HG03045 (cell line): ENCODE results near the gene DENND1A.
"Not testable (repeated sequence)": the region's sequence is repeated elsewhere in the genome, so short reads cannot be mapped to it uniquely, and the experiment has no call there.

Source experiments
- ATAC-seq: cut with Tn5 transposase; IDR thresholded peaks from one replicate; pipeline ENCODE4 v1.9.1; 2021; ENCODE audit warnings: mild to moderate bottlenecking, moderate library complexity; ENCODE audit not compliant: unreplicated experiment

Gene DENND1A

GRCh38 chr9:123923377-123923776, 6.5 kb downstream of the DENND1A start:
- no peak for ATAC-seq

DNA sequence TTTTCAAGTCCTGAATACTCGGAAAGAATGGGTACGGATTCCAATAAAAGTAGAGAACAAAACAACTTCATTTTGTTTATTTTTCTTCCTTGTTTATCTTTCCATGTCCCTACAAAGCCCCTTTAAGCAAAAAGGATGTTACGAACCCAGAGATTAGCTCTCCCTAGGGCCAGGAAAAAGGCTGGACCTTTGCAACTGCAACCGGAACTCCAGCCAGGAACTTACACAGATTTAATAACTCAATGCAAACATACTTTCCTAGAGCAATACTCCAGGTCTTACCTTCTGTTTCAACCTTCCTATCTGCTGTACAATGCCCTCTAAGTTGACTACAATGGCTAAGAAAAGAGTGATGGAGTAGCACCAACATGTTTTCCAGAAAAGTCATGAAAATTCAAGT, 7.0 kb downstream of the DENND1A start:
- ATAC-seq = no peak

DNA sequence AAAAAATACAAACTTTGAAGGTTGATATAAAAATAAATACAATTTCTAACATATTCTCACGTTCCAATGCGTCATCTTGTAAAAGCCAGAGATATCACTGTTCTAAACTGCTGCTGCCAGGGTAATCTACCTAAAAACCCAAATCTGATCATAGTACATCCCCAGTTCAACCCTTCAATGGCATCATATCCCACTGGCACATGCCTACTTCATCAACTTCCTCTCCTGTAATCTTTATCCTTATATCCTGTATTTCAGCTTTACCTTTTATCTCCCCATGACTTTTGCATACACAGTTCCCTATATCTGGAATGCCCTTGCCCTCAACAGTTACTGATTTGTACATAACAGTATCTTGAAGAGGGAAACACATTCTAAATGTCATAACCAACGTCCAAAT, 7.5 kb downstream of the DENND1A start:
- ATAC-seq = no peak

GRCh38 chr9:123914517-123915196, 15.3 kb downstream of the DENND1A start:
- no peak for ATAC-seq

- ATAC-seq = no peak
Measured at GRCh38 chr9:123912167-123912897, 17.6 kb downstream of the DENND1A start.

DNA sequence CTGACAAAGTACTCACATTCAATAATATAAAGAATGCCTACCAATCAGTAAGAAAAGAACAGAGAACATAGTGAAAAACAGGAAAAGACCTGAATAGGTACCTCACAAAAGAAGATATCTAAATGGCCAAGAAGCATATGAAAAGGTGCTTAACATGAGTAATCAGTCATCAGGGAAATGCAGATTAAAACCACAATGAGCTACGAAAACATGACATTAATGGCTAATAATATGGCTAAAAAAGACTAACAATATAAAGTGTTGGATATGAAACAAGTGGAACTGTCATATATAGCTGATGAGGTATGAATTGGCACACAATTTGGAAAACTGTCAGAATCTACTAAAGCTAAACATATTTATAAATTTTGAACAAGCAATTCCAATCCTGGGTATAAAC, 18.9 kb downstream of the DENND1A start:
- no peak for ATAC-seq

GRCh38 chr9:123909192-123909591, 20.7 kb downstream of the DENND1A start:
- not testable (repeated sequence) for ATAC-seq

GRCh38 chr9:123903550-123903949, 26.4 kb downstream of the DENND1A start:
- not testable (repeated sequence) for ATAC-seq

GRCh38 chr9:123894822-123895221, 35.1 kb downstream of the DENND1A start:
- no peak for ATAC-seq

- ATAC-seq = no peak
Measured at GRCh38 chr9:123893831-123894460, 36.0 kb downstream of the DENND1A start.

- ATAC-seq = no peak
Measured at GRCh38 chr9:123893115-123893514, 36.8 kb downstream of the DENND1A start.

DNA sequence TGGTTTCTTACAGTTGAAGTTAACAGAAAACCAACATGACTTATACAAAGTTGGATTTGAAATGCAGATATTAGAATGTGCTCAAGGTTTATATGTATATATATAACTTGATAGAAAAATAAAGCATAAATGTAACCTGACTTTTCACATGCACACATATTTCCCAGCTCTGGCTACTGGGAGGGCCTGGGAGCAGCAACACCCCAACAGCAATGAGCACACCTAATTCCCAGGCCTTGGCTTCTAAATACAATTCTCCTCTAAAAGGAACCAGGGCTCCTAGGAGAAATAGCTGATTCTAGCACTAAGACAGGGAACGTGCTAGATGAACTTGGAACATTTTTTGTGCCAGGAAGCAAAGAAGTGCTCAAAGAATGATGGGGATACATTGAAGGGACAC, 42.1 kb downstream of the DENND1A start:
- ATAC-seq = no peak

DNA sequence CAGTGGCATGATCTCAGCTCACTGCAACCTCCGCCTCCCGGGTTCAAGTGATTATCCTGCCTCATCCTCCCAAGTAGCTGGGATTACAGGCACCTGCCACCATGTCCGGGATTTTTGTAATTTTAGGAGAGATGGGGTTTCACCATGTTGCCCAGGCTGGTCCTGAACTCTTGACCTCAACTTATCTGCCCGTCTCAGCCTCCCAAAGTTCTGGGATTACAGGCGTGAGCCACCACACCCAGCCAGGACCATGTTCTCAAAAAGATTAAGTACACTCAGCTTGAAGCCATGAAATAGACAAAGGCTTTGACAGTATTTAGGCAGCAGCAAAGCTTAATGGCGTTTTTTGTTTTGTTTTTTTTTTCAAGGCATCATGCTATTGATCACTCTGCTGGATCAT, 44.1 kb downstream of the DENND1A start:
- ATAC-seq = not testable (repeated sequence)

DNA sequence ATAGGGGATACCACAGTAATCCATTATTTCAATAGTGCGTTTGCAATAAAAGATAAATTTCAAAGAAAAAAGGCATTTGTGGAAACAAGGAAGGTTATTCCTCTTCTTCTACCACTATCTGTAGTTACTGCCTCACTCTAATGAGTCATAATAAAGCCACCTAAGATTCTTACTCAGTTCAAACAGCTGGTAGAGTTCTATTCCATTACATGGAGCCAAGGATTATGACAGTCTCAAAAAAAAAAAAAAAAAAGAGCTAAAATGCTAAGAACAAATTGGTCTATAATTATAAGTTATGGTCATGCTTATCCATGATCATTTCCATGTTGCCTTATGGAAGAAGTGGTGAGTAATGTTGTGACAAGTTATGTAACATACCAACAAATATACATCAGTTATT, 46.3 kb downstream of the DENND1A start:
- no peak for ATAC-seq

DNA sequence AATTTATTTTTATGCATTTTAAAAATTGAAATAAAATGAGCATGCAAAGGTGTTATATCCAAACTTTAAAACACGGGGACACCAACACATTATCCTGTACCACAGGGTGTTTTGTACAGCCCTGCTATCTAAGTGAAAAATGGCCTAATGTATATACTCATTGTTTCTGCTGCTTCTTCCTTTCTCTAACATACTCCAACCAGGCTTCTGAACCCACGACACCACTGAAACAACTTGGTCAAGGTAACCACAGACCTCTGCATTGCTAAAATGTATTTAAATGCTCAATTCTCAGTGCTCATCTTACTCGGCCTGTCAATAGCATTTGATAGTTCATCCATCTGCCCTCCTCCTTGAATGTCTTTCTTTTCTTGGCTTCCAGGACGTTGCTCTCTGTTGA, 48.3 kb downstream of the DENND1A start:
- ATAC-seq = no peak

GRCh38 chr9:123880420-123880819, 49.5 kb downstream of the DENND1A start:
- ATAC-seq = no peak

DNA sequence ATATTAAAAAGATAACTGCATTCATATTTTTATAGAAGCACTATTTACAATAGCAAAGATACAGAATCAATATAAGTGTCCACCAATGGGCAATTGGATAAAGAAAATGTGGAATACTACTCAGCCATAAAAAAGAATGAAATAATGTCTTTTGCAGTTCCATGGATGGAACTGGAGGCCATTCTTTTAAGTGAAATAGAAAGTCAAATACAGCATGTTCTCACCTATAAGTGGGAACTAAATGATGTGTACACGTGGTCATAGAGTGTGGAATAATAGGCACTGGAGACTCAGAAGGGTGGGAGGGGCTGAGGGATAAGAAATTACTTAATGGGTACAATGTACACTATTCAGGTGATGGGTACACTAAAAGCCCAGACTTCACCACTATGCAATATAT, 53.2 kb downstream of the DENND1A start:
- ATAC-seq = no peak

GRCh38 chr9:123872710-123873109, 57.2 kb downstream of the DENND1A start:
- no peak for ATAC-seq

GRCh38 chr9:123871781-123872180, 58.1 kb downstream of the DENND1A start:
- ATAC-seq = no peak

DNA sequence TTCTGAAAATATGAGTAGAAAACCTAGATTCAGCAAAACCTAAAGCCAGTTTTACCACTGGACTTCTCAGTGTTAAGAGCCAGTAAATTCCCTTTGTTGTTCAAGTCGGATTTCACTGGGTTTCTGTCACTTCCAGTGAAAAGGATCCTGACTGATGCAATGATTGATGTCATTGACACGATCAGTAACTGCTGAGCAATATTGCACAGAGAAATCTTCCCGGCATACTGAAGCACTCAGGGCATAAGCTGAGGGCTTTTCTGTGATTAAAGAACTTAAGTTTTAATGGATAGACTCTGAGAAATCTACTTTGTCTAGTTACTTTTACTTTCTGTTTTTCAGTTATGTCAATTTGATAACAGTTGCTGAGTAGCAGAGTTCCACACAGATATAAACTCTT, 61.9 kb downstream of the DENND1A start:
- ATAC-seq = no peak

GRCh38 chr9:123867034-123867433, 62.9 kb downstream of the DENND1A start:
- ATAC-seq = no peak

DNA sequence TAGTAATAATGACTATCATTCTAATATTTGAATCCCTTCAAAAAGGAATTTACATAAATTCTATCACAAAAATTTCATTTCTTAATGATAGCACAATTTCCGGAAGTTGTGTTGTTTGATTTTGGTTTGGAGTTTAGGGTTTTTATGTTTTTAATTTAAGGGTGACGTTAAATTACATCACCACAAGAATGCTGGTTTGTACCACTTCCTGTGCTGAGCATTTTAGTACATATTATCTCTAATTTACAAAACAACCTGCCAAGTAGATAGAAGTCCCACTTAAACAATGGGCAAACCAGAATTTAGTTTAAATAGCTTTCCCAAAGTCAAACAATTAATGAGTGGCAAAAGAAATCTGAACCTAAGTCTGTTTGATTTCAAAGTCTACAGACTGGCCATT, 63.4 kb downstream of the DENND1A start:
- no peak for ATAC-seq
